Thyroid gland (tissue), 4 donors: ENCODE results near the gene RAC2.

Experiments used
- CTCF ChIP-seq, 6 experiments: fragments of 200-600 bp in 3 of 6; fragments of 450-650 bp in 3 of 6; sonication (generic) in 3 of 6; IDR thresholded peaks; one replicate each; pipeline ENCODE4 v1.5.1; 2016 to 2019; ENCODE audit warnings: antibody characterized with exemption in 6 of 6, mild to moderate bottlenecking in 2 of 6, inconsistent platforms in 1 of 6, moderate library complexity in 1 of 6
- POLR2A ChIP-seq, 2 donors: fragments of 450-650 bp; IDR thresholded peaks; one replicate each; pipeline ENCODE4 v1.6.1; 2017; ENCODE audit warnings: antibody characterized with exemption in 2 of 2, mild to moderate bottlenecking in 2 of 2, moderate library complexity in 1 of 2

GRCh38 chr22:37254867-37255233, 10.8 kb upstream of the RAC2 start:
- TF ChIP-seq POLR2A (IDR thresholded peaks at IDR 0.05) (no peak), CTCF (IDR thresholded peaks at IDR 0.05) (no peak)
